ENCODE data around the gene LMBR1.

- no peak for TF ChIP-seq CTCF (IDR thresholded peaks at IDR 0.05)
- no peak for TF ChIP-seq SIN3A (IDR thresholded peaks at IDR 0.05; ENCODE audit: borderline replicate concordance, insufficient read depth, low read depth, low read length)
- no peak for TF ChIP-seq POLR2AphosphoS5 (IDR thresholded peaks at IDR 0.05; ENCODE audit: low read depth, low read length)
- TF ChIP-seq TCF7L2 (IDR thresholded peaks at IDR 0.05; ENCODE audit: low read depth, low read length): no peak
These were observed 115.5 kb downstream of the LMBR1 start for GRCh38 chr7:156777364-156778069.
